Breast epithelium (tissue), 3 donors: ENCODE measurements around the gene FAU.

Experiments used
- POLR2A ChIP-seq: fragments of 450-650 bp; IDR thresholded peaks from one replicate; pipeline ENCODE4 v1.6.1; 2016; ENCODE audit warnings: antibody characterized with exemption, mild to moderate bottlenecking, moderate library complexity
- TF ChIP-seq, protein P1 (sequence below), 3 donors: fragments of 450-650 bp; IDR thresholded peaks; one replicate each; pipeline ENCODE4 v1.5.1; 2016 to 2017; ENCODE audit warnings: antibody characterized with exemption in 3 of 3, mild to moderate bottlenecking in 3 of 3, moderate library complexity in 3 of 3

DNA sequence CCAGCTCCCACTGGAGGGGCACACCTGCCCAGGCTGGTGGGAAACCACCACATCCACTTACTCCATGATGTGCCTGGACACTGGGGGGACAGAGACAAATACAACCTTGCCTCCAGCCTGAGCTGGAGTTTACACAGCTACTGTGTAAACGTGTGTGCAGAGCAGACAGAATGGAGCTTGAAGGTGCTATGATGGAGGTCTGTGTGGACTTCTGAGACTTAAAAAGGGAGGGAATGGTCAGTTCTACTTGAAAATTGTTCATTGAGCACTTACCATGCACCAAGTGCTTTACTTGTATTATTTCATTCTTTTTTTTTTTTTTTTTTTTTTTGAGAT is 49.3 kb downstream of the FAU start:
- TF ChIP-seq, protein P1, sequence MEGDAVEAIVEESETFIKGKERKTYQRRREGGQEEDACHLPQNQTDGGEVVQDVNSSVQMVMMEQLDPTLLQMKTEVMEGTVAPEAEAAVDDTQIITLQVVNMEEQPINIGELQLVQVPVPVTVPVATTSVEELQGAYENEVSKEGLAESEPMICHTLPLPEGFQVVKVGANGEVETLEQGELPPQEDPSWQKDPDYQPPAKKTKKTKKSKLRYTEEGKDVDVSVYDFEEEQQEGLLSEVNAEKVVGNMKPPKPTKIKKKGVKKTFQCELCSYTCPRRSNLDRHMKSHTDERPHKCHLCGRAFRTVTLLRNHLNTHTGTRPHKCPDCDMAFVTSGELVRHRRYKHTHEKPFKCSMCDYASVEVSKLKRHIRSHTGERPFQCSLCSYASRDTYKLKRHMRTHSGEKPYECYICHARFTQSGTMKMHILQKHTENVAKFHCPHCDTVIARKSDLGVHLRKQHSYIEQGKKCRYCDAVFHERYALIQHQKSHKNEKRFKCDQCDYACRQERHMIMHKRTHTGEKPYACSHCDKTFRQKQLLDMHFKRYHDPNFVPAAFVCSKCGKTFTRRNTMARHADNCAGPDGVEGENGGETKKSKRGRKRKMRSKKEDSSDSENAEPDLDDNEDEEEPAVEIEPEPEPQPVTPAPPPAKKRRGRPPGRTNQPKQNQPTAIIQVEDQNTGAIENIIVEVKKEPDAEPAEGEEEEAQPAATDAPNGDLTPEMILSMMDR (IDR thresholded peaks at IDR 0.05) = no peak
- no peak for TF ChIP-seq POLR2A
